Measurements from ENCODE around the gene ATOX1.

DNA sequence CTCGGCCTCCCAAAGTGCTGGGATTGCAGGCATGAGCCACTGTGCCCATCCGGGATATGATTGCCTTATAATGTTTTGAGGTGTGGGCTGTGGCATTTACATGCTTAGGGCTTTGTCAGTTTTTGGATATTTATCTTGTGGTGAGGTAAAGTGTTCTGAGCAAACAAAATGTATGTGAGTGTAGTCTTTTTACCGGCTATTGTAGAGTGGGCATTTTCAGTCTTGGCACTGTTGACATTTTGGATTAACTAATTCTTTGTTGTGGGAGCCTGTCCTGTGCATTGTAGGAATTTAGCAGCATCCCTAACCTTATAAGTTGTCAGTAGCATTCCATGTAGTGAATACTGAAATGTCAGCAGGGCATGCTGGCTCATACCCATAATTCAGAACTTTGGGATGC lies 34.9 kb upstream of the ATOX1 start:
- no peak for TF ChIP-seq BCL11A (IDR thresholded peaks at IDR 0.05; ENCODE audit: low read depth in 2 of 2, low read length in 2 of 2)
- TF ChIP-seq EGR1 (IDR thresholded peaks at IDR 0.05; ENCODE audit: borderline replicate concordance, low read depth, low read length) = no peak
- no peak for TF ChIP-seq POLR2AphosphoS5 (IDR thresholded peaks at IDR 0.05; ENCODE audit: low read depth, low read length)
- TF ChIP-seq, protein P1, sequence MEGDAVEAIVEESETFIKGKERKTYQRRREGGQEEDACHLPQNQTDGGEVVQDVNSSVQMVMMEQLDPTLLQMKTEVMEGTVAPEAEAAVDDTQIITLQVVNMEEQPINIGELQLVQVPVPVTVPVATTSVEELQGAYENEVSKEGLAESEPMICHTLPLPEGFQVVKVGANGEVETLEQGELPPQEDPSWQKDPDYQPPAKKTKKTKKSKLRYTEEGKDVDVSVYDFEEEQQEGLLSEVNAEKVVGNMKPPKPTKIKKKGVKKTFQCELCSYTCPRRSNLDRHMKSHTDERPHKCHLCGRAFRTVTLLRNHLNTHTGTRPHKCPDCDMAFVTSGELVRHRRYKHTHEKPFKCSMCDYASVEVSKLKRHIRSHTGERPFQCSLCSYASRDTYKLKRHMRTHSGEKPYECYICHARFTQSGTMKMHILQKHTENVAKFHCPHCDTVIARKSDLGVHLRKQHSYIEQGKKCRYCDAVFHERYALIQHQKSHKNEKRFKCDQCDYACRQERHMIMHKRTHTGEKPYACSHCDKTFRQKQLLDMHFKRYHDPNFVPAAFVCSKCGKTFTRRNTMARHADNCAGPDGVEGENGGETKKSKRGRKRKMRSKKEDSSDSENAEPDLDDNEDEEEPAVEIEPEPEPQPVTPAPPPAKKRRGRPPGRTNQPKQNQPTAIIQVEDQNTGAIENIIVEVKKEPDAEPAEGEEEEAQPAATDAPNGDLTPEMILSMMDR (IDR thresholded peaks at IDR 0.05; ENCODE audit: control extremely low read depth in 1 of 3, insufficient read depth in 1 of 3, low read depth in 1 of 3, low read length in 3 of 3) = no peak
- no peak for TF ChIP-seq E2F6 (IDR thresholded peaks at IDR 0.05)

Measured in H1 (cell line).